ENCODE results near the gene NFATC1.

DNA sequence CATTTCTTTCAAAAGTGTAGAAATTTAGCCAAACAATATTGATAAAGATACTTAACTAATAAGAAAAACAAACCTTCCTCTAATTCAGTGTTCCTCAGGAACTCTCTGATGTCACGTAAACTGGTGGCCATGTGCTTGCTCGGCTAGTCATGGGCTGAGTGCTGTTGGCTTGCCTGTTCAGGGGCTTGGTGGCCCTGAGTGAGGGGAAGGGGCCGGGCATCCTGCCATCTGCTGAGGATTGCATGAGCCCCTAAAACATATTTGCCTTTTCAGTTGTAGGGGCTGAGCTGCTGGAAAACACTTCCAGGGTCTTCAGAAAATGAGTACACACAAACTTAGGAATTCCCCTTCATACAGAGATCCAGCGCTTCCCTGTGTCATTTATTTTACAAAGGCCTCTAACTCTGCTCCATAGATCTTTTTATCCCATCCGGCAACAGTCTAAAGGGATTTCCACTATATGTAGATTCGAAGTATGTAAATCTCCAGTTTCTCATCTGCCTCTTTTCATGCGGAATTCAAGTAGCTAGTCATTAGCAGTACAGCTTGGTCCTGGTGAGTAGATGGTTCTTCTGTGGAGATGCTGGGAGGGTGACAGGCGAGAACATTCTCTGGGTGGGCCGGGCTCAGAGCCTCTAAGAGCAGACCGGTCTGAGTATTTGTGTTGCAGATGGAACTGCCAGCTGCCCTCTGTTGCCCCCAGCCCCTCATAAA is 20.1 kb upstream of the NFATC1 start:
- no peak for TF ChIP-seq EZH2phosphoT487 (IDR thresholded peaks at IDR 0.05; ENCODE audit: borderline replicate concordance, low read length)
- TF ChIP-seq, protein P1, sequence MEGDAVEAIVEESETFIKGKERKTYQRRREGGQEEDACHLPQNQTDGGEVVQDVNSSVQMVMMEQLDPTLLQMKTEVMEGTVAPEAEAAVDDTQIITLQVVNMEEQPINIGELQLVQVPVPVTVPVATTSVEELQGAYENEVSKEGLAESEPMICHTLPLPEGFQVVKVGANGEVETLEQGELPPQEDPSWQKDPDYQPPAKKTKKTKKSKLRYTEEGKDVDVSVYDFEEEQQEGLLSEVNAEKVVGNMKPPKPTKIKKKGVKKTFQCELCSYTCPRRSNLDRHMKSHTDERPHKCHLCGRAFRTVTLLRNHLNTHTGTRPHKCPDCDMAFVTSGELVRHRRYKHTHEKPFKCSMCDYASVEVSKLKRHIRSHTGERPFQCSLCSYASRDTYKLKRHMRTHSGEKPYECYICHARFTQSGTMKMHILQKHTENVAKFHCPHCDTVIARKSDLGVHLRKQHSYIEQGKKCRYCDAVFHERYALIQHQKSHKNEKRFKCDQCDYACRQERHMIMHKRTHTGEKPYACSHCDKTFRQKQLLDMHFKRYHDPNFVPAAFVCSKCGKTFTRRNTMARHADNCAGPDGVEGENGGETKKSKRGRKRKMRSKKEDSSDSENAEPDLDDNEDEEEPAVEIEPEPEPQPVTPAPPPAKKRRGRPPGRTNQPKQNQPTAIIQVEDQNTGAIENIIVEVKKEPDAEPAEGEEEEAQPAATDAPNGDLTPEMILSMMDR (IDR thresholded peaks at IDR 0.05; ENCODE audit: low read depth, low read length, poor library complexity, severe bottlenecking): no peak
